ENCODE measurements around the gene ZBTB21.

The ZBTB21 gene

GRCh38 chr21:41985662-41986416 is 24.3 kb downstream of the ZBTB21 start:
- no peak for DNase-seq

- no peak for DNase-seq
These were observed 26.9 kb downstream of the ZBTB21 start for GRCh38 chr21:41983229-41983628.

DNA sequence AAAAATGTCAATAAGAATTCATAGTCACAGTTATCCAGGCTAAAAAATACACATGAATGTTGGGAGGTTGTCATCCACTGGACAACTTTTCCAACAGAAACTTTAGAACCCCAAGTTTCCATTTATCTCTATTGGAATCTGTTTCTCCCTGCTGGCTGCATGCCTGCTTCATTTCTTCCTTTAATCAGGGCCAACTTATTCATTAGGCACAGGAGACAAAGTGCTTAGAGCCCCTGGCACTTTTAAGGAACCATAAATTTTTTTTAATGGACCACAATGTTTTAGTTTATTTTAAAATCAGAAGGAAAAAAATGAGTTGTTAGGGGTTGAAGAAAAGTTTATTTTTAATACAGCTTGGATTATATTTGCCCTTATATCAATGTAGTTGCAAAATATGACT is 29.6 kb downstream of the ZBTB21 start:
- no peak for DNase-seq

DNA sequence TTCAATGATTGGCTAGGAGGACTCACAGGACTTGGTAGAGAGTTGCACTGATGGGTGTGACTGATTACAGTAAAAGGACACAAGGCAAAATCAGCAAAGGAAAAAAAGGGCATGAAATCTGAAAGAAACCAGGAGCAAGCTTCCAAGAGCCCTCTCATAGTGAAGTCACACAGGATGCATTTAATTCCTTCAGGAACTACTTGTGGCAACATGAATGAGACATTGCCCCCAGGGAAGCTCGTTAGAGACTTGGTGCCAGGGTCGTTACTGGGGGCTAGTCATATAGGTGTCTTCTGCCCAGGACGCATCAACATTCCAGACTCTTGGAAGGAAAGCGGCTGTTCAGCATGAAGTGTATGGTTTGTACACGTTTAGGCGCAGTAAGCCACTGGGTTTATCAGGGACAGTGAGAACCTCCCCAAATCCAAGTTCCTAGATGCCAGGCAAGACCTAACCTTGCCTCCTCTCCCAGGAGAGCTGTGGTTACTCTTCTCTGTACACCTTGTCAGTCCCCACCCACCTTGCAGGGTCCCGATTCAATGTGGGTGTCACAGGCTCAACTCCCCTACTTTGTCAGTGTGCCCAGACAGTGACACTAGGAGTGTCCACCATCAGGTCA is 30.3 kb downstream of the ZBTB21 start:
- no peak for DNase-seq

DNA sequence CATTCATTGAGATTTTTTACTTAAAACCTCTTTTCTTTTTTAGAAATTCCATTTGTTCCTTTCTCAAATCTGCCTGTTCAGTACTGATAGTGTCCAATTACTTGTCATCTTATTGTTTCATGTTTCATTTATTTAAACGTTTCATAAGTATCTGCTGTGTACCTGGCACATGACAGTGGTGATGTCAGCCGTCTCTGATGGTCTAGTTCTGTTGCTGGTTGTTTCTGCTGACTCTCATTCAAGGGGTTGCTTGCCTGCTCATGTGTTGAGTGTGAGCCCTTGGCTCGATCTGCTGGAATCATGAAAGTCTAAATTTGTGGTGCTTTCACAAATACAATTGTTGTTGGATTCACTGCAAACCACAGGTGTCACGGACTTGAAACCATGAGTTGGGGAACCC is 30.8 kb downstream of the ZBTB21 start:
- no peak for DNase-seq

DNA sequence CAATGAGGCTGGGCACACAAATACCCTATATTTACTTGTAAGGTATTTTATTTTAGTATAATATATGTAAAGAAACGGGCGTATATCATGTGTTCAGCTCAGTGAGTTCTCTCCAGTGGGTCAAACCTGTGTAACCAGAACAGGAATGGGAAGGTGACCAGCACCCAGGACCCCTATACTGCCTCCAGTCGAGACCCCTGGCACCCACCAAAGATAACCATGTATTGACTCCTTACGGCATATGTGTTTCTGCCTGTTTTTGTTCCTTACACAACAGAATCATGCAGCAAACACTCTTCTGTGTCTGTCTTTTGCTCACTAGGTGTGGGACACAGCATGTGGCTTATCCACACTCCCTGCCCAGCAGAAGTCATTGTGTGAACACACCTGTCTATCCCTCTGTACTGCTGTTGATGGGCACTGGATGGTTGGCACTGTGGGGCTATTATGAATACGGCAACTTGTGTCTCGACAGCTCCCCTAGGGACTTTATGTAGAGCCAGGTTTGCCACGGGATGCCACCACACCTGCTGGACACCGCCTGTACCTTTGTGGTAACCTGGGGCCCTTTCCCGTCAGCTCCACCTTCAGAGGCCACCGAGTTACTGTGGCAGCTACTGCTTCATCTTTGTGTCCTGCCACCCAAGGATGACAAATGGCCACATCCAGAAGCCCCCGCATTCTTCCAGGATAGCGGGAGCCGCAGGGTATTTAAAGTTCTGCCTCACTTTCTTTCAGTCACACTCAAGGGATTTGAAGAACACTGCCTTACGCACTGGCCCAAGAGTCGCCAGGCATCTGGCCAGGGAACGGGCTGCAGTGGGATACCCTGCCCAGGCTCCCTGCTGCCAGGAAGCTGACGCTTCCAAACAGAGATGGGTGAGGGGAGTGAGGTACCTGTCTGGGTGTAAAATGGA is 32.9 kb downstream of the ZBTB21 start:
- DNase-seq, result no peak

GRCh38 chr21:41976611-41977010 is 33.5 kb downstream of the ZBTB21 start:
- no peak for DNase-seq

GRCh38 chr21:41975391-41976272 is 34.5 kb downstream of the ZBTB21 start:
- no peak for DNase-seq

GRCh38 chr21:41974752-41975053 is 35.5 kb downstream of the ZBTB21 start:
- no peak for DNase-seq

GRCh38 chr21:41973861-41974751 is 36.1 kb downstream of the ZBTB21 start:
- peak; percentile 68 for DNase-seq

DNA sequence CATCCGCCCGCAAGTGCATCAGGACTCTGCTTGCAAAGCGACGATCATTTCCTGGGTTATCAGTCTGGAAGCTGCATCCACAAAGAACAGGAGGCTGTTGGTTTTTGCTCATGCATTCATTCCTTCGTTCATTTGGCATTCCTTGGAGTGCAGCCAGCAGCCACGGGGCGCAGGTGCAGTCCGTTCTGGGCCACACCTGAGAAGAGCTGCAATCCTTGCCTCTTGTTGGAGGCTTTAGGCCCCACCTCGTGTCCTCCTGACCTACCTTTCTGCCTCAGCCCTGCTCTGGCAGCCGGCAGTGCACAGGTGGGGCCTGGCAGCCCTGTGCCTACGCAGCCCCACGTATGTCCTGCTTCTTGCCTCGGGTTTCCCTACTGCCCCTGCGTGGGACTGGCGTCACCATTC is 36.7 kb downstream of the ZBTB21 start:
- no peak for DNase-seq

DNA sequence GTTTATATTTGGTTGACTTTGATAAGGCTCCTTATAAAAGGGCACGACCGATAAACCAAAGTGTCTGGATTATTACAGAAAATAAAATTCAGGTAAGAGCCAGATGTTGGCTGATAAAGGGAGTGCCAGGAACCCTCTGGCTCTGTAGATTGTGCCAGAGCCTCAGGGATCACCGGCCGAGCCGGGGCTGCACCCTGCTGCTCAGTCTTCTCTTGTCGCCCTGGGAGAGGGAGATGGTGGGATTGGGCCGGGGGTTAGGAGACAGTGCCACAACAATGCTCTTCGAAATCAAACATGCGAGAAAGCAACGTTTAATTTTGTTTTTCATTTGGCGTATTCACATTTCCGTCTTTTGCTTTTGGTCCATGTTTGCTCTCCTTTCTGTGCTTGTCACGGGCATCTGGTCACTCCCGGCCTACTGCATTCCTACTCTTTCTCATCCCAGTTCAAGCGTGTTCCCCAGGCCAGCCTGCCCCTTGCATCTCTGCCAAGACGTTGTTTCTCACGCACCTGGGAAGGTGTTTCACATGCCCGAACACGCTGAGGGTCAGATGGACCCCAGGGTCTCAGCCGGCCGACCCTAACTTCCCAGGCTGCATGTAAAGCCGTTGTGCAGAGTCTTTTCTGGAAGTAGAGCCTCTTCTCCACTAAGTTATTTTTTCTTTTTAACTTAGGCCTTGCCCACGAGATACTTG is 37.5 kb downstream of the ZBTB21 start:
- DNase-seq, result no peak

DNA sequence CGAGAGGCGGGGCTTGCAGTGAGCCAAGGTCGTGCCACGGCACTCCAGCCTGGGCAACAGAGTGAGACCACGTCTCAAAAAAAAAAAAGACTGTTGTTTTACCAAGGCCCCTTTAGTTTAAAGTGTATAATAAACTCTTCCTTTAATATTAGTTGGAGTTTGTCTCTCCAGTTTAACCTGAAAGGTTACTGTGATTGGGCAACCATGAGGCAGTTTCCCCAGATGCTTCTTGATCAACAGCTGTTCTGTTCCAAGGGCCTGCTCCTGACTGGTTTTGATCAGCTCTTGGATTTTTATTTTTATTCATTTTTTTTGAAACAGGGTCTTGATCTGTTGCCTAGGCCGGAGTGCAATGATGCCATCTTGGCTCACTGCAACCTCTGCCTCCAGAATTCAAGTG is 38.3 kb downstream of the ZBTB21 start:
- DNase-seq, result no peak

DNA sequence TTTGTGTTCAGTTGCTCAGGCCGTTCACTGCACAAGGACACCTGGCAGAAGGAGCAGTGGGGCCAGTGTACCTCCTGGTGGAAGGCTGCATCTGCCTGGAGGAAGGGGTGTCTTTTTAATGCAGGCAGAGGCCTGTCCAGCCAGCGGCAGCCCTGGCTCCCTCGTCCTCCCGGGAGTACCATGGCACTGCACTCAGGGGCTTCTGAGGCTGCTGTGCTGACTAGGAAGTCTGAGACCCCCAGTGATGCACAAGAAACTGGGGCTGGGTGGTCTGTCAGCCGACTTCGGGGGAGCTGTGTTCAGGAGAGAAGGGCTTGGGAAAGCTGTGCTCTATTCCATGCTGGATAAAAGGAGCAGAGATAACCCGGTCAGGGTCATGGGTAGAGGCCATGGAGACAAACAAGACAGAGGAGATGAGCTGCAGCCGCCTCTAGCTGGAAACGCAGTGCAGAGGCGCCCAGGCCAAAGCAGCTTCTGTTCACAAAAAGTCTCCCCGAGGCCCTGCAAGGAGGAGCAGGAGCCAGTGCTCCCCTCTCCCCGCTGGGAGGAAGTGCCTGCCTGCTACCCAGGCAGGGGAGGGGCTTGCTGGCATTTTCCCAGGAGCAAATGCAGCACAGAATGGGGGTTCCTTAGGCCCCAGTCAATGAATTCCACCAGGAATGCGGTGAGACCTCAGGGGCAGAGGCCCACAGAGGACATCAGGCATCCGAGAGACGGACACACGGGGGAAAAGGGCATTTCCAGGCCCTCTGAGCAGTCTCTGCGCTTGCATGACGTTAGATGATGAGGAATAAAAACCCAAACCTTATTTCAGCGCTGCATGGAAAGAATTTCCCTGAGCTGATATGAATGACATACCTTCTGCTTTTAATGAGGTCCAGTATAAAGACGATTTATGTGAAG is 39.2 kb downstream of the ZBTB21 start:
- no peak for DNase-seq

- no peak for DNase-seq
These were observed 40.1 kb downstream of the ZBTB21 start for GRCh38 chr21:41970106-41970391.

DNA sequence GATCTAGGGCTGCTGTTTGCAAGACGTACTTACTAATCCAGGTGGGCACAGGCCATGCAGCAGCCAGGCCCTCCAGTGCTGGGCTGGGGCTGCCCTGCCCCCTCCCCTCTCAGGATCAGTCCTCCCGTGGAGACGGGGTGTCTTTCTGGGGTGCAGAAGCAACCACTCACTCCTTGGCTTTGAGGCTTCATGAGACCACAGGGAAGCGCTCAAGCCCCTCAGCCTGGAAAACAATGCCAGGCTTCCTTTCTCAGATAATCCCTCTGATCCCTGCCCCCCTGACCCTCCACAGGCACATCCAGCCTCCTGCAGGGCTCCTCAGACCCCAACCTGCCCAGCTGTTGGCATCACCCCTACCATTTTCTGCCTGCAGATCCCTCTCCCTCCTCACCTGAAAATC is 42.5 kb downstream of the ZBTB21 start:
- no peak for DNase-seq

- DNase-seq, result no peak
These were observed 43.1 kb downstream of the ZBTB21 start for GRCh38 chr21:41966872-41967621.

- DNase-seq, result no peak
These were observed 43.9 kb downstream of the ZBTB21 start for GRCh38 chr21:41966041-41966833.
